Mucosa of descending colon (tissue), 3 donors: ENCODE measurements around the gene RNF144B. TPM values are rescaled to one million over a fixed set of nuclear protein-coding genes. Genes with fewer than 3 reads are reported as not detected.

ENCODE experiments used
- ATAC-seq: fragments of 200-7000 bp; cut with Tn5 transposase; one replicate; pipeline ENCODE4 v1.9.1; 2020; ENCODE audit warnings: mild to moderate bottlenecking, moderate library complexity
- DNase-seq, 3 donors: peaks; one replicate each; pipeline ENCODE4 v3.0.0-alpha.2; 2020
- H3K36me3 ChIP-seq: fragments of 200-600 bp; one replicate; pipeline ENCODE4 v1.8.0; 2021; ENCODE audit warnings: low read depth, mild to moderate bottlenecking
- H3K4me1 ChIP-seq: fragments of 200-600 bp; one replicate; pipeline ENCODE4 v1.8.0; 2021; ENCODE audit warnings: low read depth, mild to moderate bottlenecking
- H3K4me3 ChIP-seq: fragments of 200-600 bp; one replicate; pipeline ENCODE4 v1.8.0; 2021; ENCODE audit warnings: mild to moderate bottlenecking
- H3K9me3 ChIP-seq: fragments of 200-600 bp; one replicate; pipeline ENCODE4 v1.8.0; 2021; ENCODE audit warnings: mild to moderate bottlenecking
- intact Hi-C, 2 donors: fragments of 100-400 bp; cut with DNase I in 1 of 2; cut with micrococcal nuclease in 1 of 2; formaldehyde crosslinking; loops; one replicate each; pipeline versions ENCODE4 v1.11.0 to v1.11.1; 2022; cut with DNase I, micrococcal nuclease
- total RNA-seq, 3 donors: library from RNA; stranded (reverse); fragmentation: NEBNext Ultra II Directional in 2 of 3; extraction: Animal tissue kit (Norgen Biotek cat#: 25700) in 2 of 3; gene quantifications; one replicate each; pipeline versions ENCODE4 v1.2.1 to v1.2.4, GENCODE V29; 2021 to 2023
- TF ChIP-seq, protein P1 (sequence below): fragments of 200-600 bp; IDR thresholded peaks from one replicate; pipeline ENCODE4 v1.8.0; 2022; ENCODE audit warnings: antibody characterized with exemption, mild to moderate bottlenecking
- donor health status: DM: no; HTN: no; CAD: no; lungs with moderate emphysema.
- donor health status: DM: no; HTN: no; CAD: no.
- donor health status: DM: no; HTN: yes; CAD: no.

The RNF144B gene
- total RNA-seq, 3 donors from 2014 or later = 5.9 to 8.7 (median 8.0) TPM

DNA sequence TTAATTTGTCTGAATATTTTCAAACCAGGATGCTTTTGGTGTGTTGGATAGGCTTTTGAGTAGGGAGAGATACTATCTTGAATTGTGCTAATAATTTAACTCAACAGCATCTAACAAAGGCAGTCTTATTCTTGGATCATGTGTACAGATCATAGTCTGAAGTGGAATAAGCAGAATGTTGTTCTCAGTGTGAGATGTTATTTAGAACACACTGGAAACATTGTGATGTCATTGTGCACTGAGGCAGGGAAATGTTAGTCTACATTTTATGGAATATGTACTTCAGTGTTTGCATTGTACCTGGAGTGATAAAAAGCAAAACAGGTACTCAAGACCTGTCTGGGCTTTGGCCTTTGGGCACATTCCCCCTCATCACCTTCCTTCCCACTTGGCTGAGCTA is 35.0 kb downstream of the RNF144B start:
- DNase-seq = no peak
- H3K36me3 ChIP-seq = no peaks in the 10 kb centered on the region
- H3K4me3 ChIP-seq = no peak overlapping the region
- H3K9me3 ChIP-seq = no peaks in the 10 kb centered on the region
- H3K4me1 ChIP-seq = no peaks in the 10 kb centered on the region
- TF ChIP-seq, protein P1, sequence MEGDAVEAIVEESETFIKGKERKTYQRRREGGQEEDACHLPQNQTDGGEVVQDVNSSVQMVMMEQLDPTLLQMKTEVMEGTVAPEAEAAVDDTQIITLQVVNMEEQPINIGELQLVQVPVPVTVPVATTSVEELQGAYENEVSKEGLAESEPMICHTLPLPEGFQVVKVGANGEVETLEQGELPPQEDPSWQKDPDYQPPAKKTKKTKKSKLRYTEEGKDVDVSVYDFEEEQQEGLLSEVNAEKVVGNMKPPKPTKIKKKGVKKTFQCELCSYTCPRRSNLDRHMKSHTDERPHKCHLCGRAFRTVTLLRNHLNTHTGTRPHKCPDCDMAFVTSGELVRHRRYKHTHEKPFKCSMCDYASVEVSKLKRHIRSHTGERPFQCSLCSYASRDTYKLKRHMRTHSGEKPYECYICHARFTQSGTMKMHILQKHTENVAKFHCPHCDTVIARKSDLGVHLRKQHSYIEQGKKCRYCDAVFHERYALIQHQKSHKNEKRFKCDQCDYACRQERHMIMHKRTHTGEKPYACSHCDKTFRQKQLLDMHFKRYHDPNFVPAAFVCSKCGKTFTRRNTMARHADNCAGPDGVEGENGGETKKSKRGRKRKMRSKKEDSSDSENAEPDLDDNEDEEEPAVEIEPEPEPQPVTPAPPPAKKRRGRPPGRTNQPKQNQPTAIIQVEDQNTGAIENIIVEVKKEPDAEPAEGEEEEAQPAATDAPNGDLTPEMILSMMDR = no peak
- intact Hi-C loops = no loop called here
- ATAC-seq = no peak

DNA sequence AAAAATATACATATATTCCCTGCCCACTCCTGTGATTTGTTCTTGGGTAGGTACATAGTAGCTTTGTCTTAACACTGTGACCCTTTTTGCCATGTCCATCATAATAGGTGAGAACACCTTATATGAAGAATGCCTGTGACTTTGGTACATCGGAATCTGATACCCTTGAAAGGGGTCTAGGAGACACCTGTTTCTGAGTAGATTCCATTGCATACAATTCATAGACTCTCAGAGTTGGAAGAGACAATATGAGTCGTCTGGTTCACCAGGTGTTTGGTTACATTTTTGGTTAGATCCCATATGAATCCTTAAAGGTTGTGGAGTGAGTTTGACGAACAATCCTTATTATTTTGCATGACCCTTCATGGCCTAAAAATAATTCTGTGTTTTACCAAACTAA is 36.3 kb downstream of the RNF144B start:
- intact Hi-C loops = no loop called here
- no peak for ATAC-seq
- no peak overlapping the region for H3K4me3 ChIP-seq
- DNase-seq = no peak
- TF ChIP-seq, protein P1 = no peak
- no peaks in the 10 kb centered on the region for H3K9me3 ChIP-seq
- no peaks in the 10 kb centered on the region for H3K4me1 ChIP-seq
- H3K36me3 ChIP-seq = no peaks in the 10 kb centered on the region

DNA sequence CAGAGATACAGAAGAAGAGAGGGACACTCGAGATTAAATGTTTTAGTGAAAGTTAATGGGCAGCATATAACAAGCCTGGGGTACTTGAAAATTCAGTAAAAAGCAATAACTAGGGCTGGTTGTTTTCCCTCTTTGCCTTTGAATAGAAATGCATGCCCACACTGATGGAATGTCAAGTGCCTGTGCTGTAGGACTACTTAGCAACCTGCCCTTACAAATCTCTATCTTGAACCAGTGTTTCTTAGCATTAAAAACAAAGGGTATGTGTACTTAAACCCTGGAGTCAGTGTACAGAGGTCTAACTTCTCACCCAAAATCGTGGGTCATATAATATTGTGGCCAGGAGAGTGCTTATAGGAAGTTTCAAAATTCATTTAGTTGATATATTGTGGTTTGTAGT is 37.1 kb downstream of the RNF144B start:
- no peak overlapping the region for H3K4me3 ChIP-seq
- no peaks in the 10 kb centered on the region for H3K4me1 ChIP-seq
- ATAC-seq (no peak), DNase-seq (no peak)
- H3K9me3 ChIP-seq = no peaks in the 10 kb centered on the region
- intact Hi-C loops = no loop called here
- no peaks in the 10 kb centered on the region for H3K36me3 ChIP-seq
- TF ChIP-seq, protein P1 = no peak

DNA sequence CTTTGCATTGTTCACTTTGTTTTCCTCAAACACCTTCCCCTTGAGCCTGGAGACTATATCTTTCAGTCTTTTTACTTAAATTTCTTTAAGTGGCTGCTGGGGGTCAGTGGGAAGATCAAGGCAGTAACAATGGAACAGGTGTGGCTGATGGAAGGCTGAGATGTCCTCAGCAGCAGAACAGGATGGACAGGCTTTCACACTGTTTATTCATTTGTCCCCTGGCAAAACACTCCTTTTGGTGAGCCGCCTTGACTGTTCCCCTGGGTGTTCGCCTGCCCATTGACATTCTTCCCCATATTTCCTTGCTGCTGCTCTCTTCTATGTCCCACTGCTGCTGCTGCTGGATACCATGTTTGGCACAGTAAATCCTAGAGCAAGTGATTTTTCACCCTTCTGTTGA is 38.1 kb downstream of the RNF144B start:
- Histone ChIP-seq H3K4me1 (no peaks in the 10 kb centered on the region), H3K9me3 (no peaks in the 10 kb centered on the region), H3K4me3 (no peak overlapping the region), H3K36me3 (no peaks in the 10 kb centered on the region)
- intact Hi-C loops = no loop called here
- DNase-seq = no peak
- ATAC-seq = no peak
- TF ChIP-seq, protein P1 = no peak

DNA sequence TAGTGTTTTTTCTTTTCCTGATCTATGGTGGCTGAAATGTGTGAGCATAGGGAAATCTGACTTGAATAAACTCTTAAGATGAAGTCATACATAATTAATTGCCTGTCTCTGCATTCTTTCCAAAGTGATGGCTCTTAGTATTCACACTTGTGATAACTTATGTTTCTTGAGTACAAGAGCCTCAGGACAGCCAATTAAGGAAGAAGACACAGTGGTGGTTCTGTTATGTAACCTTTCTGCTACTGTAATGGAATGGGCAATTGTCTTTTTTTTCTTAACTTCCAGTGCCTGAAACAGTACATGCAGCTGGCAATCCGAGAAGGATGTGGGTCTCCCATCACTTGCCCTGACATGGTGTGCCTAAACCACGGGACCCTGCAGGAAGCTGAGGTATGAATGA is 40.1 kb downstream of the RNF144B start:
- intact Hi-C loops = no loop called here
- no peak for ATAC-seq
- no peaks in the 10 kb centered on the region for H3K36me3 ChIP-seq
- TF ChIP-seq, protein P1 = no peak
- no peaks in the 10 kb centered on the region for H3K4me1 ChIP-seq
- no peak overlapping the region for H3K4me3 ChIP-seq
- H3K9me3 ChIP-seq = no peaks in the 10 kb centered on the region
- no peak for DNase-seq

DNA sequence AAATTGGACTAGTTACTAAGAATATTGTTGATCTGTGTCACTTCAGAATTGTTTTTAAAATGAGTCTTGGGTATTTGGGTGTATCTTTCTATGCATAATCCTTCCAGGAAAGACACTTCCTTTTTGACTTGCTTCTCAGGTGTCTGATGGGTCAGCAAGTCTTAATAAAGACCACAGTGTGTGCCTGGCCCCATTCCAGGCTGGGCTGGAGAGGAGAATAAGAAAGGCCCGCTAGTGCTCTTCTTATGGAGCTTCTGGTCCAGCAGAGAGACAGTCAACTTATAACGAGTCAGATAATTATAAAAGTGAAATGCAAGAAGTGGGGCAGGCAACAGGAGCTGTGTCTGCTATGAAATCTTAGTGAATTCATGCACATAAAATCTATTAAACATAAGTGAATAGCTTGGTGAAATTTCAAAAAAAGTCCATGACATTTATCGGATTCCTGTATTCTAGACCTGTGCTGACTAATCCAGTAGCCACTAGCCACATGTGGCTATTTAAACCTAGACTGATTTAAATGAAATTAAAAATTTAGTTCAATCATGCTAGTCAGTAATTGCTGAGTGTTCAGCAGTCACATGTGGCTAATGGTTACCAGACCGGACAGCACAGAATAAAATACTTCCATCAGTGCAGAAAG is 42.6 kb downstream of the RNF144B start:
- Histone ChIP-seq H3K4me3 (no peak overlapping the region), H3K9me3 (no peaks in the 10 kb centered on the region), H3K4me1 (no peaks in the 10 kb centered on the region), H3K36me3 (no peaks in the 10 kb centered on the region)
- intact Hi-C loops = no loop called here
- ATAC-seq = no peak
- no peak for DNase-seq
- TF ChIP-seq, protein P1 = no peak
